Measurements from ENCODE around the gene ELL2. TPM values are rescaled to one million over a fixed set of nuclear protein-coding genes. Genes with fewer than 3 reads are reported as not detected.

ELL2 gene
- total and polyA plus RNA-seq, 9 of the 15 experiments (the other 6 are each of a cell fraction or from before 2014, with no cell fraction given): 4.3 to 18.3 (median 14.5) TPM

- TF ChIP-seq, protein P1, sequence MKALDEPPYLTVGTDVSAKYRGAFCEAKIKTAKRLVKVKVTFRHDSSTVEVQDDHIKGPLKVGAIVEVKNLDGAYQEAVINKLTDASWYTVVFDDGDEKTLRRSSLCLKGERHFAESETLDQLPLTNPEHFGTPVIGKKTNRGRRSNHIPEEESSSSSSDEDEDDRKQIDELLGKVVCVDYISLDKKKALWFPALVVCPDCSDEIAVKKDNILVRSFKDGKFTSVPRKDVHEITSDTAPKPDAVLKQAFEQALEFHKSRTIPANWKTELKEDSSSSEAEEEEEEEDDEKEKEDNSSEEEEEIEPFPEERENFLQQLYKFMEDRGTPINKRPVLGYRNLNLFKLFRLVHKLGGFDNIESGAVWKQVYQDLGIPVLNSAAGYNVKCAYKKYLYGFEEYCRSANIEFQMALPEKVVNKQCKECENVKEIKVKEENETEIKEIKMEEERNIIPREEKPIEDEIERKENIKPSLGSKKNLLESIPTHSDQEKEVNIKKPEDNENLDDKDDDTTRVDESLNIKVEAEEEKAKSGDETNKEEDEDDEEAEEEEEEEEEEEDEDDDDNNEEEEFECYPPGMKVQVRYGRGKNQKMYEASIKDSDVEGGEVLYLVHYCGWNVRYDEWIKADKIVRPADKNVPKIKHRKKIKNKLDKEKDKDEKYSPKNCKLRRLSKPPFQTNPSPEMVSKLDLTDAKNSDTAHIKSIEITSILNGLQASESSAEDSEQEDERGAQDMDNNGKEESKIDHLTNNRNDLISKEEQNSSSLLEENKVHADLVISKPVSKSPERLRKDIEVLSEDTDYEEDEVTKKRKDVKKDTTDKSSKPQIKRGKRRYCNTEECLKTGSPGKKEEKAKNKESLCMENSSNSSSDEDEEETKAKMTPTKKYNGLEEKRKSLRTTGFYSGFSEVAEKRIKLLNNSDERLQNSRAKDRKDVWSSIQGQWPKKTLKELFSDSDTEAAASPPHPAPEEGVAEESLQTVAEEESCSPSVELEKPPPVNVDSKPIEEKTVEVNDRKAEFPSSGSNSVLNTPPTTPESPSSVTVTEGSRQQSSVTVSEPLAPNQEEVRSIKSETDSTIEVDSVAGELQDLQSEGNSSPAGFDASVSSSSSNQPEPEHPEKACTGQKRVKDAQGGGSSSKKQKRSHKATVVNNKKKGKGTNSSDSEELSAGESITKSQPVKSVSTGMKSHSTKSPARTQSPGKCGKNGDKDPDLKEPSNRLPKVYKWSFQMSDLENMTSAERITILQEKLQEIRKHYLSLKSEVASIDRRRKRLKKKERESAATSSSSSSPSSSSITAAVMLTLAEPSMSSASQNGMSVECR (CRISPR knock-in tag; IDR thresholded peaks at IDR 0.05): no peak
- no peak for TF ChIP-seq TEAD1 (CRISPR knock-in tag; IDR thresholded peaks at IDR 0.05)
These were observed 36.3 kb downstream of the ELL2 start (continued) for GRCh38 chr5:95925378-95925744.

- WGBS (ENCODE audit: insufficient coverage, low coverage, missing lambda C conversion rate): 22% methylated on average over 4 of the region's 4 CpGs
- H3K4me1 ChIP-seq (replicated peaks in 1 of 2; ENCODE audit: control insufficient read depth in 2 of 2, insufficient read depth in 2 of 2, low read length in 2 of 2): peaks cover 10 to 43% of the 10 kb centered on the region in 2 experiments
- TF ChIP-seq, protein P2, sequence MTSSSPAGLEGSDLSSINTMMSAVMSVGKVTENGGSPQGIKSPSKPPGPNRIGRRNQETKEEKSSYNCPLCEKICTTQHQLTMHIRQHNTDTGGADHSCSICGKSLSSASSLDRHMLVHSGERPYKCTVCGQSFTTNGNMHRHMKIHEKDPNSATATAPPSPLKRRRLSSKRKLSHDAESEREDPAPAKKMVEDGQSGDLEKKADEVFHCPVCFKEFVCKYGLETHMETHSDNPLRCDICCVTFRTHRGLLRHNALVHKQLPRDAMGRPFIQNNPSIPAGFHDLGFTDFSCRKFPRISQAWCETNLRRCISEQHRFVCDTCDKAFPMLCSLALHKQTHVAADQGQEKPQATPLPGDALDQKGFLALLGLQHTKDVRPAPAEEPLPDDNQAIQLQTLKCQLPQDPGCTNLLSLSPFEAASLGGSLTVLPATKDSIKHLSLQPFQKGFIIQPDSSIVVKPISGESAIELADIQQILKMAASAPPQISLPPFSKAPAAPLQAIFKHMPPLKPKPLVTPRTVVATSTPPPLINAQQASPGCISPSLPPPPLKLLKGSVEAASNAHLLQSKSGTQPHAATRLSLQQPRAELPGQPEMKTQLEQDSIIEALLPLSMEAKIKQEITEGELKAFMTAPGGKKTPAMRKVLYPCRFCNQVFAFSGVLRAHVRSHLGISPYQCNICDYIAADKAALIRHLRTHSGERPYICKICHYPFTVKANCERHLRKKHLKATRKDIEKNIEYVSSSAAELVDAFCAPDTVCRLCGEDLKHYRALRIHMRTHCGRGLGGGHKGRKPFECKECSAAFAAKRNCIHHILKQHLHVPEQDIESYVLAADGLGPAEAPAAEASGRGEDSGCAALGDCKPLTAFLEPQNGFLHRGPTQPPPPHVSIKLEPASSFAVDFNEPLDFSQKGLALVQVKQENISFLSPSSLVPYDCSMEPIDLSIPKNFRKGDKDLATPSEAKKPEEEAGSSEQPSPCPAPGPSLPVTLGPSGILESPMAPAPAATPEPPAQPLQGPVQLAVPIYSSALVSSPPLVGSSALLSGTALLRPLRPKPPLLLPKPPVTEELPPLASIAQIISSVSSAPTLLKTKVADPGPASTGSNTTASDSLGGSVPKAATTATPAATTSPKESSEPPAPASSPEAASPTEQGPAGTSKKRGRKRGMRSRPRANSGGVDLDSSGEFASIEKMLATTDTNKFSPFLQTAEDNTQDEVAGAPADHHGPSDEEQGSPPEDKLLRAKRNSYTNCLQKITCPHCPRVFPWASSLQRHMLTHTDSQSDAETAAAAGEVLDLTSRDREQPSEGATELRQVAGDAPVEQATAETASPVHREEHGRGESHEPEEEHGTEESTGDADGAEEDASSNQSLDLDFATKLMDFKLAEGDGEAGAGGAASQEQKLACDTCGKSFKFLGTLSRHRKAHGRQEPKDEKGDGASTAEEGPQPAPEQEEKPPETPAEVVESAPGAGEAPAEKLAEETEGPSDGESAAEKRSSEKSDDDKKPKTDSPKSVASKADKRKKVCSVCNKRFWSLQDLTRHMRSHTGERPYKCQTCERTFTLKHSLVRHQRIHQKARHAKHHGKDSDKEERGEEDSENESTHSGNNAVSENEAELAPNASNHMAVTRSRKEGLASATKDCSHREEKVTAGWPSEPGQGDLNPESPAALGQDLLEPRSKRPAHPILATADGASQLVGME (CRISPR knock-in tag; IDR thresholded peaks at IDR 0.05): no peak
- TF ChIP-seq ETV5 (CRISPR knock-in tag; IDR thresholded peaks at IDR 0.05; ENCODE audit: low read depth): no peak
- no peak for TF ChIP-seq YY1 (IDR thresholded peaks at IDR 0.05; ENCODE audit: borderline replicate concordance in 1 of 3, control insufficient read depth in 1 of 3, extremely low read depth in 1 of 3, insufficient read depth in 3 of 3, insufficient read length in 1 of 3, insufficient replicate concordance in 2 of 3, low read depth in 1 of 3, low read length in 2 of 3)
- TF ChIP-seq FOXA3 (CRISPR knock-in tag; conservative IDR thresholded peaks at IDR 0.05 in 1 of 2, IDR thresholded peaks at IDR 0.05 in 1 of 2): peak; percentile 80 to 91
- no peak for TF ChIP-seq MBD2 (IDR thresholded peaks at IDR 0.05; ENCODE audit: borderline replicate concordance, low read depth)
These were observed 36.8 kb downstream of the ELL2 start for GRCh38 chr5:95924720-95925377.

More at GRCh38 chr5:95924720-95925377, 36.8 kb downstream of the ELL2 start:
- ChIA-PET POLR2A (interaction anchor here (0.5 to 2.4 kb wide), 4 partner anchors 11 to 817 kb away, joined by 3 to 12 read pairs (median 4); no protein-coding TSS in a partner anchor), CTCF (ENCODE audit: low intra/inter-chr PET ratio) (interaction anchor here (0.6 kb wide), 1 partner anchor 13 kb away, joined by 3 read pairs; no protein-coding TSS in a partner anchor)
- Histone ChIP-seq H2AFZ (ENCODE audit: low read depth, low read length) (no peak overlapping the region), H4K20me1 (replicated peaks; ENCODE audit: control insufficient read depth, insufficient read depth, low read length) (no peaks in the 10 kb centered on the region), H3K9me1 (ENCODE audit: control insufficient read depth, insufficient read depth, low read length) (no peaks in the 10 kb centered on the region), H3K79me2 (ENCODE audit: control insufficient read depth, insufficient read depth, low read length) (peaks cover 24% of the 10 kb centered on the region; the same call in 2 of the 3 replicates), H3K27me3 (ENCODE audit: control insufficient read depth in 2 of 2, insufficient read depth in 2 of 2, low read length in 2 of 2) (no peaks in the 10 kb centered on the region), H3K4me3 (no peak overlapping the region), H3K36me3 (ENCODE audit: control insufficient read depth, insufficient read depth, low read length) (no peaks in the 10 kb centered on the region), H3K4me2 (ENCODE audit: insufficient read depth, low read length) (peak overlapping the region; percentile 30; the same call in 1 of the 2 replicates), H3K9me3 (replicated peaks; ENCODE audit: control insufficient read depth, insufficient read depth, low read depth, low read length) (no peaks in the 10 kb centered on the region), H3K9ac (ENCODE audit: insufficient read depth in 1 of 2, low read depth in 2 of 2, low read length in 2 of 2) (peak overlapping the region in 1 of 2 experiments; percentile 12; a peak in 1 of 4 replicates), H3K27ac (ENCODE audit: extremely low read depth, low read depth, low read length) (no peak overlapping the region; the same call in 1 of the 3 replicates)
- FAIRE-seq: peak; percentile 26
- DNase-seq (ENCODE audit: extremely low read depth in 1 of 4, low spot score in 3 of 4): peak in 1 of 4 experiments; percentile 41
- in situ Hi-C loops (cut with MboI): no loop called here
- no TSS peak for BruUV-seq (replicated peaks)
- intact Hi-C loops (cut with micrococcal nuclease): no loop called here
- ATAC-seq: peak; percentile 68

All from K562 (cell line).